HG03064 (cell line): ENCODE results near the gene DPP10.
"Not testable (repeated sequence)": the region's sequence is repeated elsewhere in the genome, so short reads cannot be mapped to it uniquely, and the experiment has no call there.

ENCODE experiments used
- ATAC-seq: cut with Tn5 transposase; IDR thresholded peaks from one replicate; pipeline ENCODE4 v1.9.1; 2021; ENCODE audit warnings: low read depth; ENCODE audit not compliant: unreplicated experiment

DPP10 gene

GRCh38 chr2:115384399-115384798 is 942.0 kb downstream of the DPP10 start:
- ATAC-seq: no peak

DNA sequence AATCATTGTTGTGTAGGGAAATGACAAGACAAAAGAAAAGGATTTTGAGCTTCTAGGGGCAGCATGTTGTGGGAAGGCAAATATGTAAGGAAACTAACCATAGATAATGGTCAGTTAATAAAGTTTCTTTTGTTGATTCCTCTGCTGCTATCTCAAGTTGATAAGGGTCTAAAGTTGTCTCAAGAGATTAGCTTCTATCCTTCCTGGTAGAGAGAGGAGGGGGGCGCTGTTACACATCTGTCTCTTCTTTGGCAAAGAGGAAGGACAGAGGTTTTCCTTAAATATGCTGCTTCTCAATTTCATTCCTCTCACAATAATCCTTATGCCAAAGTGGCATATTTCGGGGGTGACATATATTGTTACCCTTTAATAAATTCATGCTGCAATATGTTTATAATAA is 944.0 kb downstream of the DPP10 start:
- ATAC-seq: no peak

DNA sequence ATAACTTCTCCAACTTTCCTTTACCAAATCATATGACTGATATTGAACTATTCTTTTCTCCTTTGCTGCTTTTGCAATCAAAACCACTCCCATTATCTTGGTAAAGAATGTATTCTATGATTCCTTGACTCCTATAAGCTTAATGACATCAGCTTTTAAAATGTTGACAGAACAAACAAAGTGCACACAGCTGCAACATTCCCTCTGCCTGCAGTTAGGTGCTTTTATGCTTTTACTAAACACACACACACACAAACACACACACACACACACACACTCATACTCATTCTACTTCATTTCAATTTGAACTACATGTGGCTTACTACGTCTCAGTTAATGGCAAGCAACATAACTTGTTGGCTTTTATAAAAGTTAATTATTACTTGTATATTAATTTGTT is 946.6 kb downstream of the DPP10 start:
- no peak for ATAC-seq

GRCh38 chr2:115389898-115390565 is 947.6 kb downstream of the DPP10 start:
- no peak for ATAC-seq

DNA sequence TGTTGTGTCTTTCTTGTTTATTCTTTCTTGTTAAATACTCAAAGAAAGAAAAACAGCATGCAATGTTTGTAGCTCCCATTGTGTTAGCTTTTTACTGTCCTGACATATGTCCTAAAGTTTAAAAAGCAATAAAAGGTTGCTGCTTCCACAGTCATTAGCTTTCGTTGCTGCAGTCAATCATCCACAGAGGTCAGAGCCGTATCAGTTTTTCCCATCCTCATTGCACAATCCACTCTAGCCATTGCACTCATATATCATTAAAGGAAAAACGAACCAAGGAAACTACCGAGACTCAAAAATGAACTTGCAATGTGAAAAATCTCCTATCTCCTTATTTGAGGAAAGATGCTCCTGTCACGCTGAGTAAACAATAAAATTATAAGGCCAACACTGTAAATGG is 954.1 kb downstream of the DPP10 start:
- ATAC-seq: no peak

DNA sequence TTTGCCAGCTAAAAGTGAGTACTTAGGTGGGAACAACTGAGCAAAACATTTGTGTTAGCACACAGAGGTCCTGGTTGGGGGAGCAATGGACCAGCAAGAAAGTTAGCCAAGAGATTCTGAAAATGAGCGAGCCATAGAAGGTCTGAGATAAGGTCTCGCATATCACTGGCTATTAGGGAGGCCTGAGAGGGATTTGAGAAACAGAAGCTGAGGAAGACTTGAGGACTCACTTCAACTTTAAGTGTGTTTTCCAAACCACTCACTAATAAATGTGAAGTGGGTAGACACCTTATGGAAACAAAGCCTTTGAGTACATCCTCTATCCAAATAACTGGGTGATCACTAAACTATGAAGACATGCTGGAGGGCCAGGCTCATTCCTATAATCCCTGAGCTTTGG is 958.5 kb downstream of the DPP10 start:
- no peak for ATAC-seq

DNA sequence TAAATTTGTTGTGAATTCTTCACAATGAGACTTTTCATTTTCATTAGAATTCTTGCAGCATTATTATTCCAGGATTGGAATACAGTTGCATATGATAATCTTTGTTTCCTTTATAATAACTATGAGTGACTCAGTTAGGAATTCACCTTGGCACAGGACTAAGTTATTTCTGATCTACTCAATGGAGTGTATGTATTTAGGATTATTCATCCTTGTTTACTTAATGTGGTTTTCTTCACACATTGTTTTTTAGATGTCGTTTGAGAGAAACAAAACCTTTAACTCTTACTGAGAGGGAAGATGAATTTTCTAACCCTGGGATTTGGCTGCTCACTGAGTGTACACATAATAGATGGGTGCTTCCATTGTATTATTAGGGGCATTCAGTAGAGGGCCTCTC is 970.1 kb downstream of the DPP10 start:
- no peak for ATAC-seq

DNA sequence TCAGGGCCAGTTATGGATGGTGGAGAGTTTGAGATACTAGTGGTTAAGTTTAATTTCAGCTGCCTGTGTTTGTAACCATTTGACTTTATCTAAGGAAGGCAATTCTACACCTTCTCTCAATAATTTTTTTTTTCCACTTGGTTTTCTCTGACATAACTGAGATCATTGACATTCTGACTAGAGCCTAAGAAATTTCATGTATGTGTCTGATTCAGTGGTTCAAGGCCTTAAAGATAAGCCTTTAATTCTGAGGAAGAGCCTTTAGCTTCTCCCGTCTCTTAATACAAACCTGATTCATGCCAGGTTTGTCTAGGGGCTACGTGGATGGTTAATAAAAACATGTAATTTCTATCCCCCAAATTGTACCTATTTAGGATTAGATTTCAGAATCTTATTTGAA is 971.4 kb downstream of the DPP10 start:
- ATAC-seq: no peak

- no peak for ATAC-seq
Observed at GRCh38 chr2:115414466-115414865, 972.0 kb downstream of the DPP10 start.

DNA sequence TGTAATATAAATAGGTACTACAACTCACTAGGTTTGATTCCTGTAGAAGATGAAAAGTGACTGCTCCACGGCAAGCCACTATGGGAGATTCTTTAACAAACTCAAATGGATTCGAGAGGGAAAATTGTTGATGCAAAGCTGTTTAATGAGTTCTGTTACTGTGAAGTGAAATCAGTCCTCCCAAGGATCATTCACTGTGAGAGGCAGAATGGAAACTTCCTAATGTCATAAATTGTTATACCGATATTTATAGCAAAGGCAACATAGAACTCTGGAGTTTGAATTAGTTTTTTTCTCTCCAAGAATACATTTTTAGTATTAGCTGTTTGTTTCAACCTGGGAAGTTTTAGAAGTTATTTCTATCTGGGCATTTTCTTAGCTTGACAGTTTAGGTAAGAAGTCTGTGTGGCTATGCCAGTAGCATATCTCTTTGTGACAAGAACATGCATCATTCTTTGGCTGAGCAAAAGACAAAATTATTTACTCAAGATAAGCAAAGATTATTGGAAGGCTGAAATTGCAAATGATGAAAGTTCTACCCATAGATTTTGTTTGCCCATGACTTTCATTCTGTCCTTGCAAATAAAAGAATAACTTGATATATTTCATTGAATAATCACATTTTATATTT is 979.7 kb downstream of the DPP10 start:
- ATAC-seq: no peak

DNA sequence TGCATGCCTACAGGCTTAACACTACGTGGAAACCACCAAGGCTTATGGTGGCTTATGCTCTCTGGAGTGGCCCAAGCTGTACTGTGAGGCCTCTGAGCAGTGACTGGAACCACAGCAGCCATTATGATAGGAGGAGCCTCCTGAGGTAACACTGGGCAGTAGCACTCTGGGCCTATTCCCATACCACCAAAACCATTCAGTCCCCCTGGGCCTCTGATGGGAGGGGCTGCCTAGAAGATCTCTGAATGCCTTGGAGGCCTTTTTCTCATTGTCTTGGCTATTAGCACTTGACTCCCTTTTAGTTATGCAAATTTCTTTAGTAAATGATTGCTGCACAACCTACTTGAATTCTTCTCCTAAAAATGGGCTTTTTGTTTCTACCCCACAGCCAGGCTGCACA is 985.0 kb downstream of the DPP10 start:
- ATAC-seq: no peak

GRCh38 chr2:115440746-115441145 is 998.3 kb downstream of the DPP10 start:
- ATAC-seq: not testable (repeated sequence)

- ATAC-seq: no peak
Observed at GRCh38 chr2:115443539-115444185, 1001.2 kb downstream of the DPP10 start.

DNA sequence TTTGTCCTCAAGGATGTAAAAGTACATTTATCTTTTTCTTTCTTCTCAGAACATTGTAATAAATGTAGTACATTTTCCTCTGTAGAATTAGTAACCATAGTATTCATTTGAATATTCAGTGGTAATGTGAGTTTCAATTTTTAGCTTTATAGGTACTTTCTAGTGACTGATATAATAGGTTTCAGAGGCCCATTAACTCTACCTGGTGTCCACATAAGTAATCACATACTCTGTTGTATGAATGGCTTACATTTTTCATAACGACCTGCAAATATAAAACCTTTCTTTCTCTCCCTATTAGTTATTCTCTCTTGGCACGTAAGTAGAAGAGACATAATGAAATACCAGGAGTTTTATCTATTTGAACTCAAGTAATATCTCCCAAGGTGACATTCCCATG is 1017.6 kb downstream of the DPP10 start:
- no peak for ATAC-seq

- no peak for ATAC-seq
Observed at GRCh38 chr2:115480741-115481140, 1038.3 kb downstream of the DPP10 start.

DNA sequence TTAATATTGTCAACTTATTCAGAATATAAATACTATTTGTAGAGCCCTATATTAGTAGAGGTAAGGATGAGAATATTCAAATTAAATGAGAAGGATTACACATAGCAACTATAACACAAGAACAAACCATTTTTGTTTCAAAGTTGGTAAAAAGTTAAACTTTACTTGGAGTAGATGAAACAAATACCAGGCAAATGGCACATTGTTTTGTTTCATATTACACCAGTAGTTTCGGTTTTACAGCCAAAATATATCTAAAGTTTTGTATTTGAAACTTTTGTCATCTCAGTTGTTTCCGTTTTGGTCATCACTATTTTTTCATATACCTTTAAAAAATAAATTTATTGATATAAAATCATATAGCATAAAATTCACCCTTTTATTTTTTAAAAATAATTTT is 1039.4 kb downstream of the DPP10 start:
- no peak for ATAC-seq

DNA sequence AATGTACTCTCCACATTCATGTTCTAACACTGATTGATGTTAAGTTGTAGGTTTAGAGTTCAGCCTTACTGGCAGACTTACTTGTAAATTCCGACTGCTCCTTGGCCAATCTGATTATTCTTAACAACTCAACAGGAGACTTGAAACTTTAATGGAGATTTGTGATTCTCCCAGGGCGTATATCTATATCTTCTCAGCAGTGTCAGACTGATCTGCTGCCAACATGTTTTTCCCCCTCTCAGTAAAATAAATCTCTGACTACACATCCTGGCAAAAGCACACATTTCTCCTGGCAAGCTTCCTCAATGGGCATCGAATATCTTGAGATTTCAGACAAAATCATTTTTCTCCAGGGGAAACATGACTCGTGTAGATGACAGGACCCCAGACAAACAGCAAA is 1041.2 kb downstream of the DPP10 start:
- no peak for ATAC-seq

DNA sequence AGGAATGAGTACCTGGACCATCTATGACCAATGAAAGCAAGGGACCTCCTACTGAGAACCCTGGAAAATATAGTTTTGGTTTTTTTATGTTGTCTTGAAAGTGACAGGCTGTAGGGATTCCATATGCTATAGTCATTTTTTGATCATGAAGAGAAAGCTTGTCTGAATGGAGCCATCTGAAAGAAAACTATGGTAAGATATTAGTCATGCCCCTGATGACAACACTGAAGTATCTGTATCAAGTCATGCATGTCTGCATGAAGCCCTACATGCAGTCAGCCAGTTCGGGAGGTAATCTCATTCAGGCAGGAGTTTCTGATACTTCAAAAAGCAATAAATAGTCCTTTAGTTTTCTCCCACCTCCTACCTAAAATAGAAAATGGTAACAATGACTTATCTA is 1042.0 kb downstream of the DPP10 start:
- ATAC-seq: no peak

DNA sequence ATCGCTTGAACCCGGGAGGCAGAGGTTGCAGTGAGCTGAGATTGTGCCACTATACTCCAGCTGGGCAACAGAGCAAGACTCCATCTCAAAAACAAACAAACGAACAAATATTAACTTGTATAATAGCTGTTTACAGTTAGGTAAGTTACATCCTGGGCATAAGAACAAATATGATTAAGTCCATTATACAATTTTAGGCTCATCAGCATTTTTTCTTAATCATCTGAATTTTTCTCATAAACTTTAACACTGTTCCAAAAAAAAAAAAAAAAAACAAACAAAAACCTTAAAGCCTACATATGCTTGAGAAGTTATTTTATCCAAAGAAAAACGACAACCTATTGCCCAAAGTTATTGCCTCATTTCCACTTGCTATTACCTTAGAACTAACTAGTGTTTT is 1042.5 kb downstream of the DPP10 start:
- no peak for ATAC-seq

DNA sequence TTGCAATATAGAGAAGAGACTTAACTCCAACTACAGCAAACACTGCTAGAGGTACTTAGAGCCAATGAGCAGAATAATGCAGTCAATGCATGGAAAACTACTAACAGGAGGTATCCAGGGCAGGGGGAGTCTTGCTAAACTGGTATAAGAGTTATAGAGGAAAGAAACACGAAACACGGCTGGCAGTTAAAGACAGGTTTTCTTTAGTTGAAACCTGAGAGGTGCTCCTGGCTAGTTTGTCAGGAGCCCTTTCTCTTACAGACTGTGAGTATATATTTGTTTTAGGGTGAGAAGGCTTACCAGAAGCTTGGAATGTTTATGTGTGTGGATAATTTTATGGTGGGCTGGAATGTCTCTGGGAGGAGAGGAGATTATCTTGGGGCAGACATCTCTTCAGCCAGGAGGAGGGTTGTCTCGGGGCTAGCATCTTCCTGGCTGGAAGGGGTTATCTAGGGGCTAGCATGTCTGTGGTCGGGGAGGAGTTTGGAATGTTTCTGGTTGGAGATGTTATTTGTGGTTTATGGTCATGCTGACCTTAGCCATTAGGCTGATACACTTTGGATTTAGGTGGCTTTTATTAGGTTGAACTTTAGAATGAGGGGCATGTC is 1048.8 kb downstream of the DPP10 start:
- no peak for ATAC-seq

GRCh38 chr2:115505331-115505730 is 1062.9 kb downstream of the DPP10 start:
- ATAC-seq: no peak

DNA sequence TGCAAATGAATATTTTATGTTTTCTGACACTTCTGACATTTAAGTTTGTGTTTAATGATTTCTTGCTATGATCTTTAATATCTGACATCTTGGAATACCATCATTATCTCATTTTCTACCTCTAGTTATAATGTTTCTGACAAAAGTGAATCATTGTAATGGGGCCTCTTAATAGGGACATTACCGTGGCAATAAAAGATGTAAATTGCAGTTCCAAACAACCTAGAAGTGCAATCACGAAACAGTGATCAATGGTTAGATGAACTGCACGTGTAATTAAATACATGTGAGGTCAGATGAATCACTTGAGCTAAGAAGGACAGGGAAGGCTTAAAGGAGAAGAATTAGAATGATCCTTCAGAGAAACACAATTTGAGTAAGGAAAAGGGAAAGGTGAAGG is 1078.3 kb downstream of the DPP10 start:
- no peak for ATAC-seq
